T-helper 1 cell treated with Interleukin-12 subunit alpha and Interleukin-12 subunit beta and Interleukin-4 antibody, amounts not matched to agents 30 ng/mL and 1 ng/mL, for 36 hours (primary cell): ENCODE data around the gene DHX35. TPM values are rescaled to one million over a fixed set of nuclear protein-coding genes. Genes with fewer than 3 reads are reported as not detected.
"Not testable (repeated sequence)": the region's sequence is repeated elsewhere in the genome, so short reads cannot be mapped to it uniquely, and the experiment has no call there.

ENCODE experiments used
- intact Hi-C: fragments of 100-400 bp; cut with micrococcal nuclease; formaldehyde crosslinking; loops from one replicate; pipeline ENCODE4 v1.15.1; 2024
- total RNA-seq: library from RNA; stranded (reverse); gene quantifications from 2 replicates; pipeline ENCODE4 v1.2.3, GENCODE V29; 2022

The DHX35 gene
- total RNA-seq, 1 donor from 2014 or later, result 9.8 TPM

GRCh38 chr20:38973645-38974044, 11.5 kb downstream of the DHX35 start:
- intact Hi-C loops, result no loop called here

GRCh38 chr20:38975539-38976120, 13.5 kb downstream of the DHX35 start:
- intact Hi-C loops, result no loop called here

- intact Hi-C loops, result no loop called here
These were observed 17.3 kb downstream of the DHX35 start for GRCh38 chr20:38979434-38979833.

GRCh38 chr20:38979842-38980241, 17.7 kb downstream of the DHX35 start:
- intact Hi-C loops, result no loop called here

GRCh38 chr20:38982291-38982690, 20.1 kb downstream of the DHX35 start:
- intact Hi-C loops, result no loop called here

- intact Hi-C loops, result no loop called here
These were observed 22.9 kb downstream of the DHX35 start for GRCh38 chr20:38985060-38985459.

GRCh38 chr20:38985603-38986170, 23.5 kb downstream of the DHX35 start:
- intact Hi-C loops, result no loop called here

- intact Hi-C loops, result no loop called here
These were observed 24.5 kb downstream of the DHX35 start for GRCh38 chr20:38986663-38987062.

GRCh38 chr20:38987777-38988176, 25.6 kb downstream of the DHX35 start:
- intact Hi-C loops, result no loop called here

- intact Hi-C loops, result no loop called here
These were observed 28.6 kb downstream of the DHX35 start for GRCh38 chr20:38990728-38991127.

GRCh38 chr20:38991814-38992704, 29.9 kb downstream of the DHX35 start:
- intact Hi-C loops, result no loop called here

GRCh38 chr20:38995536-38996044, 33.4 kb downstream of the DHX35 start:
- intact Hi-C loops, result no loop called here

- intact Hi-C loops, result not testable (repeated sequence)
These were observed 34.7 kb downstream of the DHX35 start for GRCh38 chr20:38996866-38997265.

- intact Hi-C loops, result loop anchor here (2.0 kb wide), 1 partner anchor 23 kb away; no protein-coding TSS in a partner anchor
These were observed 35.5 kb downstream of the DHX35 start for GRCh38 chr20:38997622-38998021.

GRCh38 chr20:38999217-38999616, 37.1 kb downstream of the DHX35 start:
- intact Hi-C loops, result loop anchor here (2.0 kb wide), 1 partner anchor 22 kb away; no protein-coding TSS in a partner anchor

GRCh38 chr20:38999965-39000910, 38.1 kb downstream of the DHX35 start:
- intact Hi-C loops, result loop anchor here (2.0 kb wide), 1 partner anchor 21 kb away; no protein-coding TSS in a partner anchor

GRCh38 chr20:39004508-39004907, 42.4 kb downstream of the DHX35 start:
- intact Hi-C loops, result no loop called here

- intact Hi-C loops, result no loop called here
These were observed 47.2 kb downstream of the DHX35 start for GRCh38 chr20:39009348-39009747.

- intact Hi-C loops, result no loop called here
These were observed 48.4 kb downstream of the DHX35 start for GRCh38 chr20:39010496-39010895.

- intact Hi-C loops, result no loop called here
These were observed 51.5 kb downstream of the DHX35 start for GRCh38 chr20:39013662-39014109.

- intact Hi-C loops, result no loop called here
These were observed 53.9 kb downstream of the DHX35 start for GRCh38 chr20:39016041-39016440.
